HG02870 (cell line): ENCODE measurements around the gene CLSTN3.

Experiments
- ATAC-seq: cut with Tn5 transposase; IDR thresholded peaks from one replicate; pipeline ENCODE4 v1.9.1; 2021; ENCODE audit warnings: mild to moderate bottlenecking, moderate library complexity; ENCODE audit not compliant: unreplicated experiment

CLSTN3 gene

GRCh38 chr12:7146906-7147305 lies 16.7 kb downstream of the CLSTN3 start:
- no peak for ATAC-seq

DNA sequence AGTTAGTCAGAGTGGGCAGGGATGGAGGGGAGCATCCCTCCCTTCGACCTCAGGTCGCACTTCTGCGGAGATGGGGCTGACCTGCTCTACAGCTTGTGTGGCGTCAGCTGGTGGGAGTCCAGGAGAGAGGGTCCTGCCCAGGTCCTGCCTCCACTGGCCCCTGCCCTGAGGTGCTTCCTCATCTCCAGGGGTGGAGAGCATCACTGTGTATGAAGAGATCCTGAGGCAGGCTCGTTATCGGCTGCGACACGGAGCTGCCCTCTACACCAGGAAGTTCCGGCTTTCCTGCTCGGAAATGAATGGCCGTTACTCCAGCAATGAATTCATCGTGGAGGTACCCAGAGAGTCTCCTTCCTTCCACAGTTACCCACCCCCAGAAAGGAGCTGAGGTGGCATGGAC lies 20.2 kb downstream of the CLSTN3 start:
- no peak for ATAC-seq

DNA sequence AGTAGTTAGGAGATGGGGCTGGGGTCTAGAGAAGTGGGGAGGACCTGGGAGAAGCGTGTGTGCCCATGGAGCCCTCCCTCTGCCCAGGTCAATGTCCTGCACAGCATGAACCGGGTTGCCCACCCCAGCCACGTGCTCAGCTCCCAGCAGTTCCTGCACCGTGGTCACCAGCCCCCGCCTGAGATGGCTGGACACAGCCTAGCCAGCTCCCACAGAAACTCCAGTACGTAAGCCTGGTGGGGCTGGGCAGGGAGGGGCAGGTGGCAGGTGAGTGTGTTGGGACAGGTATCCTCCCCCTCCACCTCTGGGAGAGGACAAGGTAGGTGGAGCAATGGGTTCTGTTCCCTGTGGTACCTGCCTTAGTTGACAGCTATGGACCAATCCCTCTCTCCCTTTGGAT lies 20.7 kb downstream of the CLSTN3 start:
- no peak for ATAC-seq

DNA sequence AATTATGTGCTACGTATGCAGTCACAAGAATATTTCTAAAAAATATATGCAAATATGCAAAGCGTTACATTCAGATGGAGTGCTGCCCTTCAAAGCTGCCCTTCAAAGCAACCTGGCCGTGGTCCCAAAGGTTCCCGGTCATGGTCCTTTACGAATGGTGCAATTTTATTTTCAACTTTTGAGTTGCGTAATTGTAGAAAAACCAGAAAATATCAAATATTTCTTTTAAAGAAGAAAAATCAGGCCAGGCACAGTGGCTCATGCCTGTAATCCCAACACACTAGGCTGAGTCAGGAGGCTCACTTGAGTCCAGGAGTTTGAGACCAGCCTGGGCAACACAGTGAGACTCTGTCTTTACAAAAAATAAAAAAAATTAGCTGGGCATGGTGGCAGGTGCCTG lies 21.4 kb downstream of the CLSTN3 start:
- ATAC-seq = no peak

DNA sequence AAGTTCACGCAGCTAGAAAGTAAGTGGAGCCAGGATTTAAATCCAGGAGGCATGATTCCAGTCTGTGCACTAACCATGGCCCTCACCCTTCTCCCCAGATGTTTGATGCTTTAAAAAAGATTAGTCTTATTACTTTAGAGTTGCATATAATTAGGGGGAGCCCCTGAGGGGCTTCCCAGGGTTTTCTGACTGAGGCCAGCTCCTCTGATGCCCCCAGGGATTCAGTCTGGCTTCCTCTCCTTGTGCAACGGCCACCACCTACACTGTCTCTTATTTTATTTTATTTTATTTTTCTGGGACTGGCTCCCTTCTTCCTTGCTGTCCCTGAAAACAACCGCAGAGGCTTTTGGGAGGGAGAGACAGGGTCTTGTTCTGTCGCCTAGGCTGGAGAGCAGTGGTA lies 22.6 kb downstream of the CLSTN3 start:
- ATAC-seq = no peak

- ATAC-seq = no peak
These were observed 23.9 kb downstream of the CLSTN3 start for GRCh38 chr12:7154042-7154441.

GRCh38 chr12:7154901-7155470 lies 24.8 kb downstream of the CLSTN3 start:
- ATAC-seq = no peak

DNA sequence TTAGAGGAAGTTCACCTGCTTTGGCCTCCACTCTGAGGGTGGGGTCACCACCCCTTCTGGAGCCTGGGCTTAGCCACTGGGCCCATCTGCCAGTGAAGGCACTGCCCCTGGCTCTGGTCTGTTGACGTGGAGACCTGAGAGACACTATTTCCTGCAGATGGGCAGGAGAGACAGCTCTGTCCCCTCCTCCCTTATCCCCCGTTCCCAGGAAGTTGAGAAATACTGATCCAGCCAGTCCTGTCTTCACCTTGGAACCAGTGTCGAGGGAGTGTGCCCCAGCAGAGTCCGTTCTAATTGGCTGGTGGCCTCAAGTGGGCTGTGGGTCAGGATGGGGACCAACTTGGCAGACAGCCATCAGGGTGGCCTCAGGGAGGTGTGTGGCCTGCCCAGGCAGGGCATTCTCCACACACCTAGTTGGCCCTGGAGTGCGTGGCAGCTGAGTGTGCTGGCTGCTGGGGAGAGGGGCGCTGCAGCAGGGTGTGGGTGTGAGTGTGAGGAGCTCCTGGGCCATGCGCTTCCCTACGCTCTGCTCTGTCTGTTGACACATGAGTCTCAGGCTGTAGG lies 25.4 kb downstream of the CLSTN3 start:
- no peak for ATAC-seq

GRCh38 chr12:7156259-7157197 lies 26.4 kb downstream of the CLSTN3 start:
- no peak for ATAC-seq

DNA sequence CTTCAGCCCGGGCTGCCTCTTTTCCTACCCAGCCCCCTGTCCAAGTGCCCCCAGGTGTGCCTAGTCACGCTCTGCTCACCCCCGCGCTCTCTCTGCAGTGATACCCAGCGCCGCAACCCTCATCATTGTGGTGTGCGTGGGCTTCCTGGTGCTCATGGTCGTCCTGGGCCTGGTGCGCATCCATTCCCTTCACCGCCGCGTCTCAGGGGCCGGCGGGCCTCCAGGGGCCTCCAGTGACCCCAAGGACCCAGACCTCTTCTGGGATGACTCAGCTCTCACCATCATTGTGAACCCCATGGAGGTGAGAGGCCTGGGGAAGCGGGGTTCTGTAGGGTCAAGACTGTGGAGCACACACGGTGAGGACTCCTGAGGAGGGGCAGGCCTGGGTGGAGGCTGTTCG lies 27.2 kb downstream of the CLSTN3 start:
- ATAC-seq = no peak

DNA sequence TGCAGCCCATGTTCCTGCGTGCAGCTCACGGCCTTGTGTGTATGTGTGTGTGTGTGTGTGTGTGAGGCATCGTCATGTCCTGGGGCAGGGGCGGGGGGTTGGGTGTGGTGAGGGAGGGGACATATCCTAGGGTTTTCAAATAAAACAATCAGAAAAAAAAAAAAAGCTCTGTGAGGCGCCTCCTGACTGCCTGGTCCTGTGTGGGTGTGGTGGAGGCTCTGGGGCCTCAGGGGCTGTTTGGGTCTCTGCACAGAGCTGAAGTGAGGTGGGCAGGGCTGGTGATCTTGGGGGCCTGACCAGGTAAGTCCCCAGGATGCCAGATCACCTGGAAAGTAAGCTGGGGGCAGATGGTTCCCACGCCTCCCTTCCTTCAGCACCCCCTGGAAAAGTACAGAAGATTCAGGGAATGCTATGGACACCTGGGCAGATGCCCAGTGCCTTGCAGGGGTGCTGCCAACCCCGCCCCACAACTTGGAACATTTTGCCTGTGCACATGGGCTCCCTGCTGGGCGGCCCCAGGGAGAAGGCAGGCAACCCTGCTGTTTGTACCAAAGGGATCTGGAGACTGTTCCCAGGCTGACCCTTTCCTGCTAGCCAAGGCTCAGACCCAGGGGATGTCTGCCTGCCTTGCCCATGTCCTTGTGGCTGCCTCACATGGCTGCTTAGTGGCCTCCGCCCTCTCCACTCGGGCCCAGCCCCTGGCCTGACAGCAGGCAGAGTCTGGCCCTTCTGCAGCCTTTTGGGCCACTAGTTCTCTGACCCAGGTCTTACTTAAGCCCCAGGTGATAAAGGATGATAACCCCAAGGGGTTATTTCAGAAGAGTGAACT lies 28.8 kb downstream of the CLSTN3 start:
- ATAC-seq = no peak

DNA sequence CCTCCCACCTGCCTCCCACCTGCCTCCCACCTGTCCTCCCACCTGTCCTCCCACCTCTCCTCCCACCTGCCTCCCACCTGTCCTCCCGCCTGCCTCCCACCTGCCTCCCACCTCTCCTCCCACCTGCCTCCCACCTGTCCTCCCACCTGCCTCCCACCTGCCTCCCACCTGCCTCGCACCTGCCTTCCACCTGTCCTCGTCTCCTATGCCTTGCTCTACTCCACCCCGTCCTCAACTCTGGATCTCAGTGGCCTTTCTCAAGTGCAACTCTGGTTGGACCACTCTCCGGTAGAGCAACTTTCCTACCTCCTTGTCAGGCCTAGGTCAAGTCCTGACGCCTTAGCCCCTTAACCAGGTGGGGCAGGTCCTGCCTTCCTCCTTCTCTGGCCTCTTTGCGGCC lies 30.0 kb downstream of the CLSTN3 start:
- ATAC-seq = no peak

DNA sequence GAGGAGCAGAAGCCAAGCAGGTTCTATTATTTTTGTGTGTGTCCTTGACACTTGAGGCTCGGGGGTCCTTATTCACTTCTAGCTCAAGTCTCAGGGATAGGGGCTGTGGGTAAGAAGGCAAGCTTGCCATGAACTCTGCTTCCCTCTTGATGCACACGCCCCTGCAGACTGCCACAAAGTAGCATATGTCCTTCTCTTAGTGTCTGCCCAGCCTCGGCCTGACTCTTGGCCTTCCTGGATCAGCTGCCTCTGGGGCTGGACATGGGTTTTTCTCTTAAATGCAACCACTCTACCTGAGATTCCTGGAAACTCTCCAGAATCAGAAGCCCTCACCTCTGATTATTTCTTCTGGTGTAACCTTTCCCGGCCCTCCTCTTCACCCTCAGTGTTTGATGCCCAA lies 31.2 kb downstream of the CLSTN3 start:
- ATAC-seq = no peak

GRCh38 chr12:7161811-7162210 lies 31.6 kb downstream of the CLSTN3 start:
- ATAC-seq = no peak

DNA sequence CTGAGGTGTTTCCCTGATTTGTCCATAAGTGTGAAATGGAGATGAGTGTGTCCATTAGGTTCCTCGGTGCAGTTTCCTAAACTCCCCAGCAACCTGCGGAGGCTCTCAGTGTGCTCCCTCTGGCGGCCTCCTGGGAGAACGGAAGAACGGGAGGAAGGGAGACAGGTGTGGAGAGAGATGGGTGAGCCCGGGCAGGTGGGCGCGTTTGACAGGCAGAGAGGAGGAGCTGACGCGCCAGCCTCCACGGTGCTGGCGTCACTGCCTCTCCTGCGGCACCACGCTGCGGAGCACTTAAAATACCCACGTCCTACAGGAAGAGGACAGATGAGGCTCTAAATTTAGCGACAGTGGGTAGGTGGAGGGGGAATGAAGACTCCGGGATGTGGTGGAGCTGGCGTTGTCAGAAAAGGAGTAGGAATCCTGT lies 32.5 kb downstream of the CLSTN3 start:
- ATAC-seq = no peak

DNA sequence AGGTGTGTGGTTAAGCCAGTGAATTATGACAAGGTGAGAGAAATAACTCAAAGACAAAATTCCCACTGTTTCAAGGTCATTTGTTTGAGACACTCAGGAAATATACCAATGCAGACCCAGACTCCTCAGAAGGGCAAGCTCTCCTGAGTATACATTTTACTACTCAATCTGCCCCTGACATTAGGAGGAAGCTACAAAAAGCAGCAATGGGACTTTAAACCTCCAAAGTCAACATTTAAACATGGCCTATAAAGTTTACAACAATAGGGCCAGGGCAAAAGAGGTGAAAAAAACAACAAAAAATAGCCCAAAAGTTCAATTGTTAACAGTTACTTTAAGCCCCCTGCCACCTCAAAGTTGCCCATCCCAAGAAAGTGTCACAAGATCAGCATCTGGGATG lies 39.8 kb downstream of the CLSTN3 start:
- ATAC-seq = no peak

DNA sequence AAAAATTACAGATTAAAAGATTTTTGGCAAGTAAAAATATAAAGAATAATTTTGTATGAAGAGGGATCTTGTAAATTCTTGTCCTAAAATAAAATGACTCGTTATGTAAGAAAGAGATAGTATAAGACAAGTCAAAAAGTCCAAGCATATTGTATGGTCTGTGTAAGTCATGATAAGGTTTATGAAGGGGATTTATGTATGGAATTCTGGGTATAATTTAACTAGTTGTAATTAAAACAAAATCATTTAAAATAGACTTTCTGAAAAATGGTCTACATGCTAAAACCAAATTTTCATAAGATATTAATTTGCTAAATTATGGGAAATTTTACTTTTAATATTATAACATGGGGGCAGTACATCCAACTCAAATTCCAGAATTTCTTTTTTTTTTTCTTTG lies 41.7 kb downstream of the CLSTN3 start:
- no peak for ATAC-seq

- no peak for ATAC-seq
These were observed 45.3 kb downstream of the CLSTN3 start for GRCh38 chr12:7175493-7175892.

GRCh38 chr12:7176595-7176994 lies 46.4 kb downstream of the CLSTN3 start:
- no peak for ATAC-seq

GRCh38 chr12:7178481-7178880 lies 48.3 kb downstream of the CLSTN3 start:
- no peak for ATAC-seq

DNA sequence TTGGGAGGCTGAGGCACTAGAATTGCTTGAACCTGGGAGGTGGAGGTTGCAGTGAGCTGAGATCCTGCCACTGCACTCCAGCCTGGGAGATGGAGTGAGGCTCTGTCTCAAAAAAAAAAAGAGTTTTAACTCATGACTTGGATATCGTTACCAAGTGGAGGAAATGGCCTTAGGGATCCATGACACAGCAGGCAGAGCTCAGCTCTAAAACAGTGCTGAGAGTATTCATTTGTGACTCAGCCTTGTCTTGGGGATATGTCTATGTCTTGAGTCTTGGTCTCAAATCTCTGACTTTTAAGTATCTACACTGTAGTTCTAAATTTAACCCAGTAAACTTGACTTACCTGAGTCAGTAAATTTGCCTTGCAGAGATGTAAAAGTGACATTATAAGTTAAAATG lies 50.5 kb downstream of the CLSTN3 start:
- ATAC-seq = no peak
